ENCODE data around the gene TNF.

DNA sequence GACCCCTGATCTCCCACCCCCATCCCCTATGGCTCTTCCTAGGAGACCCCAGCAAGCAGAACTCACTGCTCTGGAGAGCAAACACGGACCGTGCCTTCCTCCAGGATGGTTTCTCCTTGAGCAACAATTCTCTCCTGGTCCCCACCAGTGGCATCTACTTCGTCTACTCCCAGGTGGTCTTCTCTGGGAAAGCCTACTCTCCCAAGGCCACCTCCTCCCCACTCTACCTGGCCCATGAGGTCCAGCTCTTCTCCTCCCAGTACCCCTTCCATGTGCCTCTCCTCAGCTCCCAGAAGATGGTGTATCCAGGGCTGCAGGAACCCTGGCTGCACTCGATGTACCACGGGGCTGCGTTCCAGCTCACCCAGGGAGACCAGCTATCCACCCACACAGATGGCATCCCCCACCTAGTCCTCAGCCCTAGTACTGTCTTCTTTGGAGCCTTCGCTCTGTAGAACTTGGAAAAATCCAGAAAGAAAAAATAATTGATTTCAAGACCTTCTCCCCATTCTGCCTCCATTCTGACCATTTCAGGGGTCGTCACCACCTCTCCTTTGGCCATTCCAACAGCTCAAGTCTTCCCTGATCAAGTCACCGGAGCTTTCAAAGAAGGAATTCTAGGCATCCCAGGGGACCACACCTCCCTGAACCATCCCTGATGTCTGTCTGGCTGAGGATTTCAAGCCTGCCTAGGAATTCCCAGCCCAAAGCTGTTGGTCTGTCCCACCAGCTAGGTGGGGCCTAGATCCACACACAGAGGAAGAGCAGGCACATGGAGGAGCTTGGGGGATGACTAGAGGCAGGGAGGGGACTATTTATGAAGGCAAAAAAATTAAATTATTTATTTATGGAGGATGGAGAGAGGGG is 1.9 kb upstream of the TNF start:
- TF ChIP-seq MYC (IDR thresholded peaks at IDR 0.05; ENCODE audit: low read depth, low read length): no peak
- TF ChIP-seq, protein P1, sequence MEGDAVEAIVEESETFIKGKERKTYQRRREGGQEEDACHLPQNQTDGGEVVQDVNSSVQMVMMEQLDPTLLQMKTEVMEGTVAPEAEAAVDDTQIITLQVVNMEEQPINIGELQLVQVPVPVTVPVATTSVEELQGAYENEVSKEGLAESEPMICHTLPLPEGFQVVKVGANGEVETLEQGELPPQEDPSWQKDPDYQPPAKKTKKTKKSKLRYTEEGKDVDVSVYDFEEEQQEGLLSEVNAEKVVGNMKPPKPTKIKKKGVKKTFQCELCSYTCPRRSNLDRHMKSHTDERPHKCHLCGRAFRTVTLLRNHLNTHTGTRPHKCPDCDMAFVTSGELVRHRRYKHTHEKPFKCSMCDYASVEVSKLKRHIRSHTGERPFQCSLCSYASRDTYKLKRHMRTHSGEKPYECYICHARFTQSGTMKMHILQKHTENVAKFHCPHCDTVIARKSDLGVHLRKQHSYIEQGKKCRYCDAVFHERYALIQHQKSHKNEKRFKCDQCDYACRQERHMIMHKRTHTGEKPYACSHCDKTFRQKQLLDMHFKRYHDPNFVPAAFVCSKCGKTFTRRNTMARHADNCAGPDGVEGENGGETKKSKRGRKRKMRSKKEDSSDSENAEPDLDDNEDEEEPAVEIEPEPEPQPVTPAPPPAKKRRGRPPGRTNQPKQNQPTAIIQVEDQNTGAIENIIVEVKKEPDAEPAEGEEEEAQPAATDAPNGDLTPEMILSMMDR (IDR thresholded peaks at IDR 0.05; ENCODE audit: extremely low read depth in 1 of 2, insufficient read depth in 1 of 2, low read depth in 1 of 2, low read length in 2 of 2): no peak
- TF ChIP-seq POLR2A (IDR thresholded peaks at IDR 0.05; ENCODE audit: low read depth, low read length): no peak
- TF ChIP-seq EZH2 (IDR thresholded peaks at IDR 0.05; ENCODE audit: borderline replicate concordance, low read depth, low read length, severe bottlenecking): no peak
- no peak for TF ChIP-seq GATA2 (IDR thresholded peaks at IDR 0.05; ENCODE audit: insufficient read depth, insufficient read length, low read depth, low read length)
- TF ChIP-seq, protein P2, sequence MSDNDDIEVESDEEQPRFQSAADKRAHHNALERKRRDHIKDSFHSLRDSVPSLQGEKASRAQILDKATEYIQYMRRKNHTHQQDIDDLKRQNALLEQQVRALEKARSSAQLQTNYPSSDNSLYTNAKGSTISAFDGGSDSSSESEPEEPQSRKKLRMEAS (IDR thresholded peaks at IDR 0.05; ENCODE audit: insufficient read depth, insufficient read length): no peak
- TF ChIP-seq POLR2AphosphoS5 (IDR thresholded peaks at IDR 0.05; ENCODE audit: insufficient read depth, low read depth, low read length): no peak
- TF ChIP-seq JUN (IDR thresholded peaks at IDR 0.05; ENCODE audit: borderline replicate concordance, insufficient read depth, insufficient read length, low read depth): no peak

Data from endothelial cell of umbilical vein (primary cell).